ENCODE data around the gene SGCA. TPM values are rescaled to one million over a fixed set of nuclear protein-coding genes. Genes with fewer than 3 reads are reported as not detected.

The SGCA gene
- total and polyA plus RNA-seq, 2 of the 13 experiments (the other 11 are each of a cell fraction or from before 2014, with no cell fraction given): not detected

DNA sequence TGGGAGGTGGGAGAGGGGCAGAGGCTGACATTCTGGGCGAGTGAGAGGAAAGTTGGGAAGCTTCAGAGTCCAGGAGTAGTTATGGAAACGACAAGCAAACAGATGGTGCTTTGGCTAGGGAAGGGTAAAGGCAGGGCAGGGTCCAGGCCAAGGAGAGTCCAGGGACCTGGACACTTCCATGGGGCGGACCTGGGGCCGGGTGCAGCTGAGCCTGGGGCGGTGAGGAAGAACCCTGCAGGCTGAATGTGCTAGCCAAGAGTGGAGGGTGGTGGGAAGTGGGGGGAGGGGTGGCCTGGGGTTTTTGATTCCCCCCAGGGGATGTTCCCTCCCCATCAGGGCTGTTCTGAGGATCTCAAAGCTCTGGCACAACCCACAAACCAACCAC, 18.0 kb upstream of the SGCA start (continued):
- TF ChIP-seq, protein P1, sequence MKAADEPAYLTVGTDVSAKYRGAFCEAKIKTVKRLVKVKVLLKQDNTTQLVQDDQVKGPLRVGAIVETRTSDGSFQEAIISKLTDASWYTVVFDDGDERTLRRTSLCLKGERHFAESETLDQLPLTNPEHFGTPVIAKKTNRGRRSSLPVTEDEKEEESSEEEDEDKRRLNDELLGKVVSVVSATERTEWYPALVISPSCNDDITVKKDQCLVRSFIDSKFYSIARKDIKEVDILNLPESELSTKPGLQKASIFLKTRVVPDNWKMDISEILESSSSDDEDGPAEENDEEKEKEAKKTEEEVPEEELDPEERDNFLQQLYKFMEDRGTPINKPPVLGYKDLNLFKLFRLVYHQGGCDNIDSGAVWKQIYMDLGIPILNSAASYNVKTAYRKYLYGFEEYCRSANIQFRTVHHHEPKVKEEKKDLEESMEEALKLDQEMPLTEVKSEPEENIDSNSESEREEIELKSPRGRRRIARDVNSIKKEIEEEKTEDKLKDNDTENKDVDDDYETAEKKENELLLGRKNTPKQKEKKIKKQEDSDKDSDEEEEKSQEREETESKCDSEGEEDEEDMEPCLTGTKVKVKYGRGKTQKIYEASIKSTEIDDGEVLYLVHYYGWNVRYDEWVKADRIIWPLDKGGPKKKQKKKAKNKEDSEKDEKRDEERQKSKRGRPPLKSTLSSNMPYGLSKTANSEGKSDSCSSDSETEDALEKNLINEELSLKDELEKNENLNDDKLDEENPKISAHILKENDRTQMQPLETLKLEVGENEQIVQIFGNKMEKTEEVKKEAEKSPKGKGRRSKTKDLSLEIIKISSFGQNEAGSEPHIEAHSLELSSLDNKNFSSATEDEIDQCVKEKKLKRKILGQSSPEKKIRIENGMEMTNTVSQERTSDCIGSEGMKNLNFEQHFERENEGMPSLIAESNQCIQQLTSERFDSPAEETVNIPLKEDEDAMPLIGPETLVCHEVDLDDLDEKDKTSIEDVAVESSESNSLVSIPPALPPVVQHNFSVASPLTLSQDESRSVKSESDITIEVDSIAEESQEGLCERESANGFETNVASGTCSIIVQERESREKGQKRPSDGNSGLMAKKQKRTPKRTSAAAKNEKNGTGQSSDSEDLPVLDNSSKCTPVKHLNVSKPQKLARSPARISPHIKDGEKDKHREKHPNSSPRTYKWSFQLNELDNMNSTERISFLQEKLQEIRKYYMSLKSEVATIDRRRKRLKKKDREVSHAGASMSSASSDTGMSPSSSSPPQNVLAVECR (CRISPR knock-in tag; IDR thresholded peaks at IDR 0.05; ENCODE audit: borderline replicate concordance): peak; percentile 54; the same call in 1 of the 2 replicates
- no peak for TF ChIP-seq FOXA1 (IDR thresholded peaks at IDR 0.05)
- TF ChIP-seq FOXA1 (CRISPR knock-in tag; IDR thresholded peaks at IDR 0.05): no peak
- TF ChIP-seq ESRRA (CRISPR knock-in tag; IDR thresholded peaks at IDR 0.05; ENCODE audit: low read depth): peak; percentile 88
- 0 out of 2 replicates have a peak, but pooled peaks have one; percentile 17 for TF ChIP-seq TFE3 (CRISPR knock-in tag; IDR thresholded peaks at IDR 0.05)
- TF ChIP-seq TEAD3 (CRISPR knock-in tag; optimal IDR thresholded peaks at IDR 0.05; ENCODE audit: borderline replicate concordance): peak; percentile 53
- TF ChIP-seq GTF2F1 (IDR thresholded peaks at IDR 0.05; ENCODE audit: low read length): 0 out of 2 replicates have a peak, but pooled peaks have one; percentile 9
- peak; percentile 76; the same call in 1 of the 2 replicates for TF ChIP-seq HNF4G (IDR thresholded peaks at IDR 0.05; ENCODE audit: borderline replicate concordance, low read depth, low read length)
- no peak for TF ChIP-seq HNF4G (CRISPR knock-in tag; IDR thresholded peaks at IDR 0.05; ENCODE audit: borderline replicate concordance, low read depth)
- no peak for TF ChIP-seq NFAT5 (CRISPR knock-in tag; IDR thresholded peaks at IDR 0.05)
- TF ChIP-seq ZNF263 (CRISPR knock-in tag; IDR thresholded peaks at IDR 0.05): no peak
- TF ChIP-seq, protein P2, sequence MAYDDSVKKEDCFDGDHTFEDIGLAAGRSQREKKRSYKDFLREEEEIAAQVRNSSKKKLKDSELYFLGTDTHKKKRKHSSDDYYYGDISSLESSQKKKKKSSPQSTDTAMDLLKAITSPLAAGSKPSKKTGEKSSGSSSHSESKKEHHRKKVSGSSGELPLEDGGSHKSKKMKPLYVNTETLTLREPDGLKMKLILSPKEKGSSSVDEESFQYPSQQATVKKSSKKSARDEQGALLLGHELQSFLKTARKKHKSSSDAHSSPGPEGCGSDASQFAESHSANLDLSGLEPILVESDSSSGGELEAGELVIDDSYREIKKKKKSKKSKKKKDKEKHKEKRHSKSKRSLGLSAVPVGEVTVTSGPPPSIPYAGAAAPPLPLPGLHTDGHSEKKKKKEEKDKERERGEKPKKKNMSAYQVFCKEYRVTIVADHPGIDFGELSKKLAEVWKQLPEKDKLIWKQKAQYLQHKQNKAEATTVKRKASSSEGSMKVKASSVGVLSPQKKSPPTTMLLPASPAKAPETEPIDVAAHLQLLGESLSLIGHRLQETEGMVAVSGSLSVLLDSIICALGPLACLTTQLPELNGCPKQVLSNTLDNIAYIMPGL (CRISPR knock-in tag; IDR thresholded peaks at IDR 0.05; ENCODE audit: borderline replicate concordance in 1 of 2, low read depth in 1 of 2): peak in 1 of 2 experiments; percentile 67; a peak in 1 of 4 replicates
- no peak for TF ChIP-seq ATF6 (CRISPR knock-in tag; conservative IDR thresholded peaks at IDR 0.05)
- TF ChIP-seq RFX1 (IDR thresholded peaks at IDR 0.05): peak; percentile 78
- TF ChIP-seq ZNF296 (CRISPR knock-in tag; conservative IDR thresholded peaks at IDR 0.05): peak; percentile 91; the same call in 1 of the 2 replicates
